HEK293 (cell line): Measurements from ENCODE around the gene SPINK2.

Source experiments
- GLI2 ChIP-seq: fragments of 450-650 bp; formaldehyde crosslinking; IDR thresholded peaks from 2 replicates; pipeline ENCODE4; 2017; ENCODE audit warnings: missing biosample characterization, missing genetic modification characterization, low read depth, borderline replicate concordance
- GLIS1 ChIP-seq: fragments of 450-650 bp; formaldehyde crosslinking; IDR thresholded peaks from 2 replicates; pipeline ENCODE4 v1.5.1; 2016; ENCODE audit warnings: missing biosample characterization, missing genetic modification characterization
- KLF10 ChIP-seq: fragments of 450-650 bp; IDR thresholded peaks from 2 replicates; pipeline ENCODE4 v1.5.1; 2018; ENCODE audit warnings: missing biosample characterization, mild to moderate bottlenecking, missing genetic modification characterization
- OVOL3 ChIP-seq: fragments of 450-650 bp; formaldehyde crosslinking; IDR thresholded peaks from 2 replicates; pipeline ENCODE4 v1.5.1; 2016; ENCODE audit warnings: missing biosample characterization, missing genetic modification characterization
- PRDM2 ChIP-seq: fragments of 450-650 bp; formaldehyde crosslinking; IDR thresholded peaks from 2 replicates; pipeline ENCODE4 v1.5.1; 2016; ENCODE audit warnings: missing biosample characterization, missing genetic modification characterization, borderline replicate concordance
- SP2 ChIP-seq: fragments of 450-650 bp; formaldehyde crosslinking; IDR thresholded peaks from 2 replicates; pipeline ENCODE4 v1.5.1; 2016; ENCODE audit warnings: missing biosample characterization, missing genetic modification characterization
- TCF7L2 ChIP-seq: IDR thresholded peaks from 2 replicates; pipeline ENCODE4 v1.6.1; 2011; ENCODE audit warnings: low read depth, mild to moderate bottlenecking, inconsistent platforms, low read length, moderate library complexity, borderline replicate concordance
- ZEB2 ChIP-seq: fragments of 450-650 bp; formaldehyde crosslinking; IDR thresholded peaks from 2 replicates; pipeline ENCODE4 v1.5.1; 2016; ENCODE audit warnings: missing biosample characterization, missing genetic modification characterization
- ZNF112 ChIP-seq: fragments of 450-650 bp; formaldehyde crosslinking; IDR thresholded peaks from 2 replicates; pipeline ENCODE4 v1.5.0; 2017; ENCODE audit warnings: missing biosample characterization, missing genetic modification characterization
- ZNF132 ChIP-seq: fragments of 450-650 bp; formaldehyde crosslinking; IDR thresholded peaks from 2 replicates; pipeline ENCODE4 v1.5.1; 2017; ENCODE audit warnings: missing biosample characterization, missing genetic modification characterization, borderline replicate concordance
- ZNF138 ChIP-seq: fragments of 450-650 bp; formaldehyde crosslinking; IDR thresholded peaks from 2 replicates; pipeline ENCODE4 v1.5.1; 2016; ENCODE audit warnings: missing biosample characterization, missing genetic modification characterization, borderline replicate concordance
- ZNF16 ChIP-seq: fragments of 450-650 bp; formaldehyde crosslinking; IDR thresholded peaks from 2 replicates; pipeline ENCODE4 v1.5.1; 2016; ENCODE audit warnings: low read depth, missing biosample characterization, missing genetic modification characterization
- ZNF202 ChIP-seq: fragments of 450-650 bp; formaldehyde crosslinking; IDR thresholded peaks from 2 replicates; pipeline ENCODE4 v1.5.1; 2016; ENCODE audit warnings: missing biosample characterization, missing genetic modification characterization, borderline replicate concordance
- ZNF223 ChIP-seq: fragments of 450-650 bp; formaldehyde crosslinking; IDR thresholded peaks from 2 replicates; pipeline ENCODE4 v1.5.1; 2016; ENCODE audit warnings: missing biosample characterization, missing genetic modification characterization
- ZNF26 ChIP-seq: fragments of 450-650 bp; formaldehyde crosslinking; IDR thresholded peaks from 2 replicates; pipeline ENCODE4 v1.5.1; 2016; ENCODE audit warnings: missing biosample characterization, missing genetic modification characterization
- ZNF280C ChIP-seq: fragments of 450-650 bp; formaldehyde crosslinking; IDR thresholded peaks from 2 replicates; pipeline ENCODE4 v1.5.1; 2016; ENCODE audit warnings: missing biosample characterization, missing genetic modification characterization
- ZNF292 ChIP-seq: fragments of 450-650 bp; formaldehyde crosslinking; IDR thresholded peaks from 2 replicates; pipeline ENCODE4 v1.5.1; 2016; ENCODE audit warnings: low read depth, missing biosample characterization, missing genetic modification characterization, borderline replicate concordance
- ZNF324 ChIP-seq: fragments of 450-650 bp; formaldehyde crosslinking; IDR thresholded peaks from 2 replicates; pipeline ENCODE4 v1.5.1; 2016; ENCODE audit warnings: missing biosample characterization, missing genetic modification characterization
- ZNF354C ChIP-seq: fragments of 450-650 bp; formaldehyde crosslinking; IDR thresholded peaks from 2 replicates; pipeline ENCODE4 v1.5.1; 2016; ENCODE audit warnings: missing biosample characterization, missing genetic modification characterization, low read depth, borderline replicate concordance
- ZNF37A ChIP-seq: fragments of 450-650 bp; IDR thresholded peaks from 2 replicates; pipeline ENCODE4 v1.5.1; 2018; ENCODE audit warnings: missing biosample characterization, missing genetic modification characterization
- ZNF501 ChIP-seq: fragments of 450-650 bp; formaldehyde crosslinking; IDR thresholded peaks from 2 replicates; pipeline ENCODE4 v1.5.1; 2016; ENCODE audit warnings: missing biosample characterization, missing genetic modification characterization
- ZNF549 ChIP-seq: fragments of 450-650 bp; IDR thresholded peaks from 2 replicates; pipeline ENCODE4 v1.5.1; 2018; ENCODE audit warnings: missing biosample characterization, missing genetic modification characterization, mild to moderate bottlenecking, inconsistent platforms, moderate library complexity
- ZNF558 ChIP-seq: fragments of 450-650 bp; formaldehyde crosslinking; IDR thresholded peaks from 2 replicates; pipeline ENCODE4 v1.5.1; 2016; ENCODE audit warnings: missing biosample characterization, missing genetic modification characterization
- ZNF580 ChIP-seq: fragments of 450-650 bp; formaldehyde crosslinking; IDR thresholded peaks from 2 replicates; pipeline ENCODE4 v1.5.1; 2016; ENCODE audit warnings: missing biosample characterization, missing genetic modification characterization
- ZNF76 ChIP-seq: fragments of 450-650 bp; formaldehyde crosslinking; IDR thresholded peaks from 2 replicates; pipeline ENCODE4; 2016; ENCODE audit warnings: low read depth, missing biosample characterization, missing genetic modification characterization, borderline replicate concordance
- ZSCAN16 ChIP-seq: fragments of 450-650 bp; formaldehyde crosslinking; IDR thresholded peaks from 2 replicates; pipeline ENCODE4 v1.5.1; 2016; ENCODE audit warnings: missing biosample characterization, missing genetic modification characterization
- ZSCAN4 ChIP-seq: fragments of 450-650 bp; formaldehyde crosslinking; IDR thresholded peaks from 2 replicates; pipeline ENCODE4 v1.5.1; 2017; ENCODE audit warnings: missing biosample characterization, missing genetic modification characterization
- ZXDB ChIP-seq: fragments of 450-650 bp; formaldehyde crosslinking; IDR thresholded peaks from 2 replicates; pipeline ENCODE4 v1.5.1; 2016; ENCODE audit warnings: missing biosample characterization, missing genetic modification characterization

Gene SPINK2

GRCh38 chr4:56821381-56822243 lies at the start of gene SPINK2 (continued):
- TF ChIP-seq PRDM2: no peak
- TF ChIP-seq SP2 (tag by site-specific recombination): peak; percentile 69
- no peak for TF ChIP-seq GLI2 (tag by site-specific recombination)
- no peak for TF ChIP-seq ZNF16 (tag by site-specific recombination)
- no peak for TF ChIP-seq ZNF549 (tag by site-specific recombination)
- TF ChIP-seq ZNF26: no peak
- TF ChIP-seq ZNF558 (tag by site-specific recombination): no peak
- TF ChIP-seq KLF10 (tag by site-specific recombination): no peak
- no peak for TF ChIP-seq ZNF354C (tag by site-specific recombination)
- no peak for TF ChIP-seq ZNF132 (tag by site-specific recombination)
- TF ChIP-seq ZNF324: no peak
- TF ChIP-seq ZNF580 (tag by site-specific recombination): no peak
- TF ChIP-seq ZNF202 (tag by site-specific recombination): no peak
- TF ChIP-seq ZNF138 (tag by site-specific recombination): no peak
- TF ChIP-seq ZNF37A (tag by site-specific recombination): no peak
- no peak for TF ChIP-seq ZSCAN16 (tag by site-specific recombination)
- no peak for TF ChIP-seq ZNF501 (tag by site-specific recombination)
- TF ChIP-seq ZNF292 (tag by site-specific recombination): no peak
- TF ChIP-seq ZNF76 (tag by site-specific recombination): peak; percentile 44; the same call in 1 of the 2 replicates
- TF ChIP-seq OVOL3: no peak
- TF ChIP-seq ZNF112 (tag by site-specific recombination): no peak
- 0 out of 2 replicates have a peak, but pooled peaks have one; percentile 12 for TF ChIP-seq GLIS1
- TF ChIP-seq ZEB2: peak; percentile 69; the same call in 1 of the 2 replicates
- TF ChIP-seq ZXDB (tag by site-specific recombination): peak; percentile 88
- no peak for TF ChIP-seq ZNF280C (tag by site-specific recombination)
- TF ChIP-seq ZSCAN4 (tag by site-specific recombination): no peak
- TF ChIP-seq ZNF223 (tag by site-specific recombination): no peak
- TF ChIP-seq TCF7L2: no peak
